ENCODE results near the gene EIF2B5.
A peak's percentile ranks its signal among the peaks of the same experiment; 100 is the strongest.

Gene EIF2B5

GRCh38 chr3:184186902-184187207 lies 51.7 kb downstream of the EIF2B5 start:
- Histone ChIP-seq H3K4me3 (ENCODE audit: control insufficient read depth in 1 of 7, extremely low read depth in 1 of 7, insufficient read depth in 4 of 7, low read depth in 2 of 7, low read length in 6 of 7) (peak overlapping the region; percentile 79 to 99 (median 95)), H3K27me3 (replicated peaks in 2 of 5; ENCODE audit: control insufficient read depth in 4 of 5, insufficient read depth in 5 of 5, low read length in 4 of 5) (no peaks in the 10 kb centered on the region), H3K36me3 (ENCODE audit: control insufficient read depth in 4 of 4, insufficient read depth in 4 of 4, low read length in 3 of 4) (peaks cover 24 to 70% (median 63%) of the 10 kb centered on the region in 4 experiments), H3K4me1 (ENCODE audit: control extremely low read depth in 1 of 4, control insufficient read depth in 4 of 4, insufficient read depth in 4 of 4, low read length in 3 of 4) (peaks cover 12 to 23% (median 18%) of the 10 kb centered on the region in 4 experiments), H3K9me3 (ENCODE audit: control extremely low read depth in 1 of 5, control insufficient read depth in 4 of 5, insufficient read depth in 2 of 5, low read depth in 1 of 5, low read length in 4 of 5) (no peaks in the 10 kb centered on the region), H3K27ac (ENCODE audit: insufficient read depth in 1 of 2, low read depth in 1 of 2, low read length in 2 of 2, poor library complexity in 1 of 2, severe bottlenecking in 2 of 2) (peak overlapping the region in 1 of 2 experiments; percentile 86)
- ChIA-PET POLR2A (interaction anchor here (0.6 to 0.7 kb wide), 2 partner anchors 11 to 294 kb away, joined by 3 read pairs; no protein-coding TSS in a partner anchor), CTCF (interaction anchor here (0.7 to 1.6 kb wide), 4 partner anchors 10 to 53 kb away, joined by 3 to 9 read pairs (median 3); no protein-coding TSS in a partner anchor)
- no peak for DNase-seq
- 8% methylated on average over 2 of the region's 3 CpGs for WGBS (ENCODE audit: insufficient coverage)

GRCh38 chr3:184188080-184188479 lies 52.9 kb downstream of the EIF2B5 start:
- no peak for DNase-seq
- Histone ChIP-seq H3K36me3 (ENCODE audit: control insufficient read depth in 4 of 4, insufficient read depth in 4 of 4, low read length in 3 of 4) (peaks cover 14 to 70% (median 61%) of the 10 kb centered on the region in 4 experiments), H3K27ac (ENCODE audit: insufficient read depth in 1 of 2, low read depth in 1 of 2, low read length in 2 of 2, poor library complexity in 1 of 2, severe bottlenecking in 2 of 2) (no peak overlapping the region), H3K27me3 (replicated peaks in 2 of 5; ENCODE audit: control insufficient read depth in 4 of 5, insufficient read depth in 5 of 5, low read length in 4 of 5) (no peaks in the 10 kb centered on the region), H3K4me1 (ENCODE audit: control extremely low read depth in 1 of 4, control insufficient read depth in 4 of 4, insufficient read depth in 4 of 4, low read length in 3 of 4) (peaks cover 12 to 23% (median 18%) of the 10 kb centered on the region in 4 experiments), H3K9me3 (ENCODE audit: control extremely low read depth in 1 of 5, control insufficient read depth in 4 of 5, insufficient read depth in 2 of 5, low read depth in 1 of 5, low read length in 4 of 5) (no peaks in the 10 kb centered on the region), H3K4me3 (ENCODE audit: control insufficient read depth in 1 of 7, extremely low read depth in 1 of 7, insufficient read depth in 4 of 7, low read depth in 2 of 7, low read length in 6 of 7) (no peak overlapping the region)
- over 99% methylated on average over 17 of the region's 17 CpGs for WGBS (ENCODE audit: insufficient coverage)
- ChIA-PET CTCF (interaction anchor here (1.5 kb wide), 1 partner anchor 11 kb away, joined by 3 read pairs; no protein-coding TSS in a partner anchor), POLR2A (no interaction called here)

- 95% methylated on average over 13 of the region's 13 CpGs for WGBS (ENCODE audit: insufficient coverage)
Observed at GRCh38 chr3:184189421-184189820, 54.3 kb downstream of the EIF2B5 start.

GRCh38 chr3:184192889-184193288 lies 57.7 kb downstream of the EIF2B5 start:
- no peak overlapping the region for H3K4me3 ChIP-seq (ENCODE audit: control insufficient read depth in 1 of 7, extremely low read depth in 1 of 7, insufficient read depth in 4 of 7, low read depth in 2 of 7, low read length in 6 of 7)
- ChIA-PET POLR2A (interaction anchor here (0.6 kb wide), 1 partner anchor 13 kb away, joined by 3 read pairs; no protein-coding TSS in a partner anchor), CTCF (no interaction called here)
- H3K9me3 ChIP-seq (ENCODE audit: control extremely low read depth in 1 of 5, control insufficient read depth in 4 of 5, insufficient read depth in 2 of 5, low read depth in 1 of 5, low read length in 4 of 5): no peaks in the 10 kb centered on the region
- WGBS (ENCODE audit: insufficient coverage): 99% methylated on average over 10 of the region's 10 CpGs
- H3K4me1 ChIP-seq (ENCODE audit: control extremely low read depth in 1 of 4, control insufficient read depth in 4 of 4, insufficient read depth in 4 of 4, low read length in 3 of 4): no peaks in the 10 kb centered on the region
- H3K36me3 ChIP-seq (ENCODE audit: control insufficient read depth in 4 of 4, insufficient read depth in 4 of 4, low read length in 3 of 4): peaks cover 12 to 80% (median 65%) of the 10 kb centered on the region in 4 experiments
- DNase-seq: no peak
- no peak overlapping the region for H3K27ac ChIP-seq (ENCODE audit: insufficient read depth in 1 of 2, low read depth in 1 of 2, low read length in 2 of 2, poor library complexity in 1 of 2, severe bottlenecking in 2 of 2)
- H3K27me3 ChIP-seq (replicated peaks in 2 of 5; ENCODE audit: control insufficient read depth in 4 of 5, insufficient read depth in 5 of 5, low read length in 4 of 5): no peaks in the 10 kb centered on the region

More at GRCh38 chr3:184189421-184189820, 54.3 kb downstream of the EIF2B5 start:
- ChIA-PET CTCF (no interaction called here), POLR2A (no interaction called here)
- no peaks in the 10 kb centered on the region for H3K27me3 ChIP-seq (replicated peaks in 2 of 5; ENCODE audit: control insufficient read depth in 4 of 5, insufficient read depth in 5 of 5, low read length in 4 of 5)
- DNase-seq: no peak
- peaks cover 12 to 23% (median 18%) of the 10 kb centered on the region in 4 experiments for H3K4me1 ChIP-seq (ENCODE audit: control extremely low read depth in 1 of 4, control insufficient read depth in 4 of 4, insufficient read depth in 4 of 4, low read length in 3 of 4)
- H3K27ac ChIP-seq (ENCODE audit: insufficient read depth in 1 of 2, low read depth in 1 of 2, low read length in 2 of 2, poor library complexity in 1 of 2, severe bottlenecking in 2 of 2): no peak overlapping the region
- H3K9me3 ChIP-seq (ENCODE audit: control extremely low read depth in 1 of 5, control insufficient read depth in 4 of 5, insufficient read depth in 2 of 5, low read depth in 1 of 5, low read length in 4 of 5): no peaks in the 10 kb centered on the region
- H3K4me3 ChIP-seq (ENCODE audit: control insufficient read depth in 1 of 7, extremely low read depth in 1 of 7, insufficient read depth in 4 of 7, low read depth in 2 of 7, low read length in 6 of 7): no peak overlapping the region
- peaks cover 12 to 70% (median 58%) of the 10 kb centered on the region in 4 experiments for H3K36me3 ChIP-seq (ENCODE audit: control insufficient read depth in 4 of 4, insufficient read depth in 4 of 4, low read length in 3 of 4)

- Histone ChIP-seq H3K4me1 (ENCODE audit: control extremely low read depth in 1 of 4, control insufficient read depth in 4 of 4, insufficient read depth in 4 of 4, low read length in 3 of 4) (no peaks in the 10 kb centered on the region), H3K4me3 (ENCODE audit: control insufficient read depth in 1 of 7, extremely low read depth in 1 of 7, insufficient read depth in 4 of 7, low read depth in 2 of 7, low read length in 6 of 7) (no peak overlapping the region), H3K27ac (ENCODE audit: insufficient read depth in 1 of 2, low read depth in 1 of 2, low read length in 2 of 2, poor library complexity in 1 of 2, severe bottlenecking in 2 of 2) (no peak overlapping the region), H3K36me3 (ENCODE audit: control insufficient read depth in 4 of 4, insufficient read depth in 4 of 4, low read length in 3 of 4) (peaks cover 9 to 68% (median 54%) of the 10 kb centered on the region in 4 experiments), H3K9me3 (ENCODE audit: control extremely low read depth in 1 of 5, control insufficient read depth in 4 of 5, insufficient read depth in 2 of 5, low read depth in 1 of 5, low read length in 4 of 5) (no peaks in the 10 kb centered on the region), H3K27me3 (replicated peaks in 2 of 5; ENCODE audit: control insufficient read depth in 4 of 5, insufficient read depth in 5 of 5, low read length in 4 of 5) (no peaks in the 10 kb centered on the region)
- POLR2A ChIA-PET: no interaction called here
- WGBS (ENCODE audit: insufficient coverage): 97% methylated on average over 7 of the region's 9 CpGs
- DNase-seq: no peak
- CTCF ChIA-PET: interaction anchor here (0.7 to 1.9 kb wide), 5 partner anchors 10 to 231 kb away, joined by 3 to 6 read pairs (median 4); partner anchors contain the start of gene AP2M1
Observed at GRCh38 chr3:184193991-184194539, 58.9 kb downstream of the EIF2B5 start.
